Measurements from ENCODE around the gene ADISSP.

- TF ChIP-seq CTCF (IDR thresholded peaks at IDR 0.05; ENCODE audit: insufficient read depth, low read depth, low read length), result no peak
- no peak for TF ChIP-seq EZH2 (IDR thresholded peaks at IDR 0.05; ENCODE audit: insufficient read depth, low read length)
Measured at GRCh38 chr20:3766422-3767109, 987 bp downstream of the ADISSP start.
